ENCODE results near the gene CRHR1.
A peak's percentile ranks its signal among the peaks of the same experiment; 100 is the strongest.

Gene CRHR1

GRCh38 chr17:45759761-45760160 lies 24.4 kb upstream of the CRHR1 start:
- DNase-seq: no peak

- DNase-seq: no peak
These were observed 22.1 kb upstream of the CRHR1 start for GRCh38 chr17:45761957-45762565.

GRCh38 chr17:45763182-45763581 lies 20.9 kb upstream of the CRHR1 start:
- no peak for DNase-seq

- DNase-seq: no peak
These were observed 19.6 kb upstream of the CRHR1 start for GRCh38 chr17:45764479-45764878.

- no peak for DNase-seq
These were observed 16.1 kb upstream of the CRHR1 start for GRCh38 chr17:45768000-45768399.

DNA sequence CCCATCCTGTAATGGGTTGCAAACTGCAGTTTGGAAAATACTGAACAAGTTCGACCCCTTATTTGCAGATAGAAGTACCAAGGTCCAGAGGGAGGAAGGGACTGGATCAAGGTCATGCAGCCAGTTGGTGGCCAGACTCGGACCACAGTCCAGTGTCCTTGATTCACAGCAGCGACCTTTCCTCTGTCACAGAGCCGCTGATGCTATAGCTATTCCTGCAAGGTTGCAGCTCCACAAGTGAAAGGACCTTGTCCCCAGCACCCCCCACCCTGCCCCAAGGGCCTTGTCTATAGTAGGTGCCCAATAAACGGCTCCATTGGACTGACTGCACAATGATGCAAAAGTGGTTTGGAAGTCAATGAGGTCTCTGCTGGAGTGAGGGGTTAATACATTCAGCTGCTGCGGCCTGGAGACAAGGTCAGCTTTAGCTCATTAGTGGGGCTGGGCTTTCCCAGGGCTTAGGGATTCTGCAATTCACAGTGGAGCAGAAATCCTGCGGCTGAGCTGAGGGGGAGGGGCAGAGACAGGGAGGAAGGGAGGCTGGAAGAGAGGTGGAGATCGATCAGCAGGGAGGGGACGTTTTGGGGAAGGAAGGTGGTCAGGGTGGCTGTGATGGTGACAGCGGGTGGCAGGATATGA lies 13.4 kb upstream of the CRHR1 start:
- DNase-seq: no peak

DNA sequence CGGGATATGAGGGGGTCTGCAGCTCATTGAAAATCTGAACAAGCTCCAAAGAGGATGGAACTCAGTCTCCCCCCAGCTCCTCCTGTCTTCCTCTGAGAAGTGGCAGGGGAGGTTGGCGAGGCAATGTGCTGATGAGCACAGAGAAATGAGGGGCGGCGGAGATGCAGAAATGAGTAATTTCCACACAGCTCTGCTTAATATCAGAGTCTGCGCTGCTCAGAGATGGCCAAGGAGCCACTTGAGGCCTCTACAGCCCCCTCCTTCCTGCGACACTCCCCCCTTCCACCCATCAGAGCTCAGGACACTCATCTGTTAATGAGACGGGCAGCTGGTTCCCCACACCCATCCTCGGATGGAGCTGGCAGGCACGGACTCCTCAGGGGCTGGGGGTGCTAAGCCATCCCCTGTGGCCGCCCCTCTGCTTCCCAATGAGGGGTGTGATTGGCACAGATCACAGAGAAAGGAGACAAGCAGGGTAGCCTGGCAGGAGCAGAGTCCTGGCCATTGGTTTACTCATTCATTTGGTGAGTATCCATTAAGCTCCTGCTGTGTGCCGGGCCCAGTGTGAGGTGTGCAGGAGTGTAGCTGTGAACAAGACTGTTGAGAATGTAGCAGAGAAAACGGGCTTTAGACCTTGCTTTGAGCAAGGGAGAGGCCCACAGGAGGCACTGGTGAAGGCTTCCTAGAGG lies 12.7 kb upstream of the CRHR1 start:
- DNase-seq: no peak

DNA sequence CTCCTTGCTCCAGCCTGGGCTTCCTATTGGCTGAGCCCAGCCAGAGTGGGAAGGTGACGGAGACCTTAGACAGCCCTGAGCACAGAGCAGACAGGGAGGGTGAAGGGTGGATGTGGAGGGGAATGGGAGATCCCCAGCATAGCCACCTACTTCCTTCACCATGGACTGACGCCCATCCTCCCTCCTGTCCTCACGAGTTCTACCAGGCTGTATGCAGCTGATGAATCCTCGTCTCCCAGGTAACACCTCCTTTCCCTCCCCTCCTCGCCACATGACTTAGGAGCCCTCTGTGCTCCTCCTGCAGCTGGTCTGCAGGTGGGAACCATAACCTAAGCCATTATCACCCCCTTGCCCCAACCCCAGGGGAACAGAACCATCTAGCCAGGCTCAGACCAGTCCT lies 9.0 kb upstream of the CRHR1 start:
- no peak for DNase-seq

GRCh38 chr17:45775576-45776011 lies 8.5 kb upstream of the CRHR1 start:
- no peak for DNase-seq

GRCh38 chr17:45776896-45777295 lies 7.2 kb upstream of the CRHR1 start:
- DNase-seq: no peak

DNA sequence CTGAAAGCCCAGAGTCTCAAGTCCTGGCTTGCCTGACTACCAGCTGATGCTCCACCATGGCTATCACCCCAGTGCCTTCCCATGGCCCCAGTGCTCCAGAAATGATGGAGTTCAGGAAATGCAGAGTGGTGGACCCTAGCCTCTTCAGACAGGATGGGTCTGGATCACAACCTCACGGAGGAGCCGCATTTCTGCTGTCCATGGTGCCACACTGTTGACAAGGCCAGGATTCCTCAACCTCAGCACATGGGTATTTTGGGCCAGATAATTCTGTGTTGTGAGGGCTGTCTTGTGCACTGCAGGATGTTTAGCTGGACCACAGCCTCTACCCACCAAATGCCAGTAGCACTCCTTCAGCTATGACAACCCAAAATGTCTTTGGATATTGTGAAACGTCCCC lies 6.7 kb upstream of the CRHR1 start:
- DNase-seq: no peak

DNA sequence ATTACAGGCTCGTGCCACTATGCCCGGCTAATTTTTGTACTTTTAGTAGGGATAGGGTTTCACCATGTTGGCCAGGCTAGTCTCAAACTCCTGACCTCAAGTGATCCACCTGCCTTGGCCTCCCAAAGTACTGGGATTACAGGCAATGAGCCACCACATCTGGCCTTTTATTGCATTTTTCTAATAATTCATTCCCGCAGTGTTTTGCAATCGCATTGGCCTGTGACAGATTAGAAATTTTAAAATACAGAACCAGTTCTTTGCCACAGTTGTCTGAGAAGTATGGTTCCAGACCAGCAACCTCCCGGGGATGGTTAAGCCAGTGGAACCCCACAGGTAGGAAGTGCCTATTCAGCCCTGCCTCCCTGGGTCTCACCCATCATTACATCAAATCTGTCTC lies 3.2 kb upstream of the CRHR1 start:
- no peak for DNase-seq

DNA sequence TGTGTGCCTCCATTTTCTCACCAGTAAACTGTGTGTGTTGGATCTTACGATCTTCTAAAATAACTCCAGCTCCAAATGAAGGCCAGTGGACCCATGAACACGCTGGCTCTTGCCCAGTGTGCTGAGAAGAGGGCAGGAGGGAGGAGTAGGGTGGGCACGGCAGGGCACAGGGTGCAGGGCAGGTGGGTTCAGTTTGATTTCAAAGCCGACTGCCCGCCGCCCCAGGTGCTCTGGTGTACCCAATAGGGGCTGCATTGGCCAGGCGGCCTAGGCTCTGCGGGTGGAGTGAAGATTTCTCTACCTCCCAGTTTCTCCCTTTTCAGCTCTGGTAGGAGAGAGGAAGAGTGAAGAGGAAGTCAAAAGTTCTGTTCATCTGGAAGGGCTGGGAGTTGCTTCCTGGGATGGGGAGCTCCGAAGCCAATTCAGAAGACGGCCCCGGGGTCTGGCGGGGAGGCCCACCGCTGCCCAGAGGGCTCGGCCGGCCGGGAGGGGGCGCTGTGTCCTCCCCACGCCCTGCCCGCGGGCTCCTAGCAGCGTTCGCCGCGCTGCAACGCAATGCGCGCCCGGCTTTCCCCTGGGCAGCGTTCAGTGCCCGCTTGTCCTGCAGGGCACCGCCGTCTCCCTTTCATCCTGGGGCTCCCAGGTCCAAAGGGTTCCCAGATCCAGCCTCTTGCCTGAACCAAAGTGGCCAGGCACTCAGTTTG lies 1.1 kb upstream of the CRHR1 start:
- DNase-seq: peak; percentile 10

DNA sequence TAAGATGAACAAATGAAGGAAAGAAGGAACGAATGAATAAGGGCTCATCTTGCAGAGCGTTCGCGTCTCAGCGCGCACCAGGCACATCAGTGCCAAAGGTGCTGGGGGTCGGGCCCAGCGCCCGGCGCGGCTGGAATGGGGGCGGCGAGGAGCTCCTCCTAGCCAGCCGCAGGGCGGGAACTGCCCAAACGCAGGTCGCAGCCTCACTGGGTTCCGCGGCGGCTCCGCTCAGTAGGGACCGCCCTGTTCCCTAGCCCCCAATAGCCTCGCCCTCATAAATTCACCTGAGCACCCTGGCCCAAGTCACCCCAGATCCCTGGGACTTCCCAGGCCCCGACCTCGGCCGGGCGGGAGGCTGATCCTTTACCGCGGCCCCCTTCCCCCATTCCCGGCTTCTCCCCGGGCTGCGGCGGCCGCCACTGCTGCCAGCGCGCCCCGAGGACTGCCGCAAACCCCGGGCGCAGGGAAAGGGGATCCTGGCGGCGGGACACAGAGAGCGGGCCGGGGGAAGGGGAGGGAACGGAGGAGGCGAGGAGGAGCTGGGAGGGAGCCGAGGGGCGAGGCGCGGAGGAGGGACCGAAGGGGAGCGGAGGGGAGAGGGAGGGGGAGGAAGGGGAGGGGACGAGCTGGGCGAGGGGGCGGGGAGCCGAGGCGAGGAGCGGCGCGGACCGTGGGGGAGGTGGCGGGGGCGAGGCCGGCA lies 377 bp upstream of the CRHR1 start:
- DNase-seq: no peak

DNA sequence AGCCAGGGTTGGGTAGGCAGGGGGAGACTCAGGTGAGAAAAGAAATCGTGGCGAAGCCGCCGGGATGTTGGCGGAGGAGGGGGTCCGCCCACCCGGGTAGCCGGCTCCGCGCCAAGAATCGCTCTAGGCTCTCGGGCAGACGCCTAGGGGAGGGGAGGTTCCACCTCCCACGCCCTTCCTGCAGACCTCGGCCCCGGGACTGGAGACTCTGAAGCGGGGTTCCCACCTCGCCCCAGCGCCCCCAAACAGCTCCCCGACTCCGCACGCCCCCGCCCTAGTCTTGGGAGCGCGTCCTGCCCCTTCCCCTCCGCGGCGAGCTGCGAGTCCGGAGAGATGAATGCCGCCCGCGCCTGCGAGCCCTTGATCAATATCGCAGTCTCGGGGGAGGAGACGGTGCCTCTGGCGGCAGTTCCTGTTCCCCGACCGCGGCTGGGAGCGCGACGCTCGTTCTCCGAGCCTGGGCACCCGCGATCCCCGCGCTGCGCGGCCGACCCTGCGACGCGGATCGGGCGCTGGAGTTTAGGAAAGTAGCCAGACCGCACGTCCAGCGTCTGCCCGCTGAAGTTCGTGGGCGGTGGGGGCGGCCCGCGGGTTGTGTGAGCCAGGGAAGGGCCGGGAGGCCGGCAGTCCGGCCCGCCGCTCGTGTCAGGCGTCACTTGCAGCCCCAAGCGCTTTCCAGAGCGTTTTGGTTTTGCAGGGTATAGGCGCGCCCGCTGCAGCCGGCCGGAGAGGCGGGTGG lies 790 bp downstream of the CRHR1 start:
- peak; percentile 33 for DNase-seq

DNA sequence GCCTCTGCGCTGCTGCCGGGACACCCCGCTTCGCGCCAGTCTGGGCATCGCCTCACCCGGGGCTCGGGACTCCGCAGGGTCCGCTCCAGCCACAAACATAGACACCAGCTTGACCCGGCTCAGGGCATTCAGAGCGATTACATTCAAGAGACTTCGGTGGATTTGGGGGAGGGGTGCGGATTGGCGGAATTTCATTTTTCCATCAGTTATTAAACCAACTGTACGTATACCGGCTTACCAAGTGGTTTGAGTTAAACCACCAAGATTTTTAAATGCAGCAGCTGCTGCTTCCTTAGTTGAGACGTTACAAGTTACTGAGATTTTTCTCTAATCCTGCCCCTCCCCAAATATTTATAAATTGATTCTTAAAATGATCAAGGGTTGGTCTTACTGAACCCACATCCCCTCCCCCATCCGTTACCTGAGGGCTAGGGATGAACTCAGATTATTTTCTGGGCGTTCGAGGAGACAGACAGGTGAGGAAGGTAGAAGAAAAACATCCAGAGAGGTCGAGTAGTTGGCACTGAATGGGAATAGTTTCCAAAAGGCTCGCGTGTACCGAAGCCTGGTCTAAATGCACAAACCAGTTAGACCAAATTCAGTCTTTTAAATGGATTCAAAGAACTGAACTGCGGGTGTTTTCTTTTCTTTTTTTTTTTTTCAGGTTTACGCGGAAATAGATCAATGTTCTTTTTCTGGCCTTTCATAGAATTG lies 1.5 kb downstream of the CRHR1 start:
- no peak for DNase-seq

DNA sequence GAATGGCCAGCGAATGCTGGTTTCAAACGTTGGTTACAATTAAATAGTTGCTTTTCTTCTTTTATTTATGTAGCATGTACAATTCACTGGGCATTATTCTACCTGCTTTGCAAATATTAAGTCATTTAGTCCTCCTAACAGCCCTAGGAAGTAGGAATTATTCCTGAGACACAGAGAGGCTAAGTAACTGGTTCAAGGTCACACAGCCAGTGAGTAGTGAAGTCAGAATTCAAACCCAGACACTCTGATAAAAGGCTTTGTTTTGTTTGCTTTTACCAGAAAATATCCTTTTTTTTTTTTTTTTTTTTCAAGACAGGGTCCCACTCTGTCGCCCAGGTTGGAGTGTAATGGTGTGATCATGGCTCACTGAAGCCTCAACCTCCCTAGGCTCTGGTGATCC lies 2.2 kb downstream of the CRHR1 start:
- DNase-seq: no peak

DNA sequence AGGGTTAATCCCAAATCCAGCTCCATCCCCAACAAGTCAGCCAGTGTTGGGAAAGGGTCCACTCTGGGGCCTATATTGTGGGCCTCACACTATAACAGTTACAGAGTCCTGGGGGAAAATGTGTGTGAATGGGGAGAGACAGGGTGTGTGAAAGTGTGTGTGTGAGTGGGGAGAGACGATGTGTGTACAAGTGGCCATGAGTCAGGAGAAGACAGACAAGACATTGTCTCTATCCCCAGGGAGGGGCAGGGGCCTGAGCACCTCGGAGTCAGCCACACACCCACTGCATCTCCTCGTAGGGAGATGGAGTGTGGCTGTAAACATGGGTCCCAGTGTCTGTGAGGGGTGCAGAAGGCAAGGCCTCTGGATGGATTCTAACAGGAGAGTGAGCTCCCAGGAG lies 2.9 kb downstream of the CRHR1 start:
- no peak for DNase-seq

DNA sequence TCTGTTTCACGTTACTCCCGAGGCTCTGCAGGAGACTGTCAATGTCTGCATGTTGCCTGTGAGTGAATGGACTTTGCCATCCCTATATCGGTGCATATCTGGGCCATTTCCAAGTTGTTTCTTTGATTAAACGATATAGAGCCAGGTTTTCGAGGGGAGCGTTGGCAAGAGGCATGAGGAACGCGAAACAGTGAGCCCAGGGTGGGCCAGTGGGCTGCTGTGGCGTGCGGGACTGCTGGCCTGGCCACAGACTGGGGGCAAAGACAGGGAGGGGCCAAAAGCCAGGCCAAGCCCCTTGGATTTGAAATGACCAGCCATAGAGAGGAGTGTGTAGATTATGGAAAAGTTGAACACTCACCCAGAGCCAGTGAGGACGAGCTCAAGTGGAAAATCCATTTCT lies 3.5 kb downstream of the CRHR1 start:
- DNase-seq: no peak

DNA sequence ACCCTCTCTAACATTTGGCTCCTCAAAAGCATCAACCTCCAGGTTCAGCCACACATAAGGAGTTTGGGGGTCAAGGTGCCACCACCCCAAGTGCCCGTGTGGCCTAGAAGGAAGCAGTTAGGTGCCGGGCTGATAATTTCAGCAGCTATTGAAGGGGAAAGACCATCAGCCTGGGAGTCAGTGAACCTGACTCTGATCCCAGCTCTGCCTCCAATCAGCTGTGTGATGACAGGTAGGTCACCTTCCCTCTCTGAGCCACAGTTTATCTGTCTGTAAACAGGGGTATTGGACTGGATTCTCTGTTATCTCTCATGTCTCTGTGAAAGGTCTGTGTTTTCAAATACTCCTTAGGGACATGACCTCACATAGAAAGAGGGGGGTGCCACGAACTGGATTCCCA lies 3.9 kb downstream of the CRHR1 start:
- no peak for DNase-seq

- no peak for DNase-seq
These were observed 5.8 kb downstream of the CRHR1 start for GRCh38 chr17:45789874-45790273.
